GM12878 (cell line): ENCODE measurements around the gene FAAH2. TPM values are rescaled to one million over a fixed set of nuclear protein-coding genes. Genes with fewer than 3 reads are reported as not detected.

ENCODE experiments used
- ATAC-seq: fragments of 200-7000 bp; cut with Tn5 transposase; 3 replicates; pipeline ENCODE4 v1.9.1; 2020; ENCODE audit warnings: mild to moderate bottlenecking, moderate library complexity
- BruUV-seq: library from RNA; stranded (reverse); fragments of 400-500 nt; replicated peaks from 2 replicates; lab custom pipeline; 2021; lab: Mats Ljungman, UMichigan
- CTCF ChIA-PET: fragments of 300-600 bp; sonication (Branson Sonifier 250); formaldehyde crosslinking; extraction: SDS; loops from one replicate; lab custom pipeline; 2021; ENCODE audit warnings: inconsistent platforms; lab: Yijun Ruan, JAX
- POLR2A ChIA-PET: fragments of 350-600 bp; formaldehyde crosslinking; extraction: SDS; loops from one replicate; lab custom pipeline; 2021; ENCODE audit warnings: inconsistent platforms; lab: Charles Lee
- RAD21 ChIA-PET: fragments of 300-600 bp; sonication (Branson Sonifier 250); formaldehyde crosslinking; loops from one replicate; lab custom pipeline; 2023; ENCODE audit warnings: antibody characterized with exemption; ENCODE audit not compliant: unreplicated experiment; lab: Charles Lee
- SMC1A ChIA-PET: fragments of 300-600 bp; sonication (Branson Sonifier 250); formaldehyde crosslinking; loops from one replicate; lab custom pipeline; 2023; ENCODE audit not compliant: unreplicated experiment, uncharacterized antibody; lab: Charles Lee
- DNase-seq: peaks from one replicate; pipeline ENCODE4 v3.0.0-alpha.2; 2011; ENCODE audit warnings: low read depth, low spot score
- FAIRE-seq: peaks from 3 replicates; lab custom pipeline; 2011; peaks lifted over from hg19 to GRCh38; lab: Jason Lieb, UNC
- H2AFZ ChIP-seq: 2 replicates; pipeline ENCODE4 v1.6.0; 2011; ENCODE audit warnings: low read depth, low read length, control low read depth; ENCODE audit not compliant: control insufficient read depth
- H3K27ac ChIP-seq: 2 replicates; pipeline ENCODE4 v1.5.1; 2011; ENCODE audit warnings: control low read depth; ENCODE audit not compliant: control insufficient read depth, insufficient read depth
- H3K27me3 ChIP-seq, 2 experiments: replicated peaks in 1 of 2; 2 replicates each; pipeline versions ENCODE4 v1.6.0 to v1.6.1; 2011; ENCODE audit warnings: low read length in 1 of 2; ENCODE audit not compliant: control insufficient read depth in 2 of 2, insufficient read depth in 2 of 2
- H3K36me3 ChIP-seq, 2 experiments: 2 replicates each; pipeline ENCODE4 v1.5.1; 2011; ENCODE audit warnings: low read length in 1 of 2; ENCODE audit not compliant: control insufficient read depth in 2 of 2, insufficient read depth in 2 of 2
- H3K4me1 ChIP-seq: 2 replicates; pipeline ENCODE4 v1.6.1; 2011; ENCODE audit warnings: mild to moderate bottlenecking, low read length, moderate library complexity, mixed read lengths; ENCODE audit not compliant: control insufficient read depth, insufficient read depth
- H3K4me2 ChIP-seq: 2 replicates; pipeline ENCODE4 v1.6.0; 2011; ENCODE audit warnings: control low read depth; ENCODE audit not compliant: control insufficient read depth, insufficient read depth
- H3K4me3 ChIP-seq: fragments of 200-600 bp; sonication (generic); 2 replicates; pipeline ENCODE4 v1.5.1; 2016
- H3K79me2 ChIP-seq: 2 replicates; pipeline ENCODE4 v1.6.0; 2011; ENCODE audit warnings: low read length; ENCODE audit not compliant: control insufficient read depth, insufficient read depth
- H3K9ac ChIP-seq: 2 replicates; pipeline ENCODE4 v1.8.0; 2011; ENCODE audit warnings: low read length, control low read depth, mixed read lengths; ENCODE audit not compliant: control insufficient read depth, insufficient read depth
- H3K9me3 ChIP-seq: replicated peaks from 3 replicates; pipeline ENCODE4 v1.5.1; 2011; ENCODE audit warnings: mild to moderate bottlenecking, low read length; ENCODE audit not compliant: control insufficient read depth, insufficient read depth
- H4K20me1 ChIP-seq: 2 replicates; pipeline ENCODE4 v1.6.0; 2011; ENCODE audit not compliant: control insufficient read depth, insufficient read depth
- HCFC1 ChIP-seq: fragments of 150-350 bp; IDR thresholded peaks from 2 replicates; pipeline ENCODE4 v1.6.1; 2014; ENCODE audit warnings: low read length
- PAX8 ChIP-seq: fragments of 450-650 bp; IDR thresholded peaks from 2 replicates; pipeline ENCODE4 v1.6.1; 2017; ENCODE audit warnings: mild to moderate bottlenecking, moderate library complexity
- PRDM15 ChIP-seq: fragments of 450-650 bp; formaldehyde crosslinking; IDR thresholded peaks from 2 replicates; pipeline ENCODE4 v1.4.0; 2020; ENCODE audit warnings: mild to moderate bottlenecking, moderate library complexity
- TAF1 ChIP-seq: IDR thresholded peaks from 2 replicates; pipeline ENCODE4 v1.6.1; 2011; ENCODE audit warnings: mild to moderate bottlenecking, low read depth, low read length, borderline replicate concordance
- USF2 ChIP-seq: IDR thresholded peaks from 2 replicates; pipeline ENCODE4 v1.6.1; 2011; ENCODE audit warnings: low read depth, low read length, improper control_type of control experiment, borderline replicate concordance
- WGBS: methylation state at CpG from one replicate; pipeline ENCODE4 v1.1.6; 2016; ENCODE audit warnings: low lambda C conversion rate; ENCODE audit not compliant: insufficient replicate concordance, insufficient coverage; ENCODE audit errors: missing lambda C conversion rate; 5-methylcytosine and 5-hydroxymethylcytosine counted together
- in situ Hi-C: fragments of 300-500 bp; cut with MboI; formaldehyde crosslinking; loops from 9 replicates; pipeline ENCODE4 v1.14.3; 2018; ENCODE audit warnings: mixed read lengths
- intact Hi-C: fragments of 100-400 bp; cut with micrococcal nuclease; formaldehyde crosslinking; loops from one replicate; pipeline ENCODE4 v1.14.2; 2022; ENCODE audit not compliant: unreplicated experiment
- polyA plus RNA-seq, 11 experiments: library from polyadenylated mRNA; depleted of rRNA in 4 of 11; unstranded in 6 of 11; stranded (reverse) in 5 of 11; fragments of >200 nt; fragmentation: Nextera tagmentation in 4 of 11; fragmentation: Illumina TruSeq in 1 of 11; extraction: Ambion mirVana in 4 of 11; extraction: Trizol in 1 of 11; gene quantifications; 1 replicate in 1 of 11; 2 replicates in 10 of 11; pipeline versions ENCODE4 v1.2.1 to v1.2.3, GENCODE V29; 2011 to 2016; ENCODE audit warnings: inconsistent platforms in 2 of 11, missing spikeins in 2 of 11, low read depth in 1 of 11
- total RNA-seq, 4 experiments: library from RNA; depleted of rRNA in 3 of 4; stranded (reverse); fragments of >200 nt in 3 of 4; fragmentation: Illumina TruSeq in 1 of 4; extraction: Trizol in 1 of 4; gene quantifications; 2 replicates each; pipeline versions ENCODE4 v1.2.1 to v1.2.3, GENCODE V29; 2013 to 2021
- TF ChIP-seq, protein P1 (sequence below): fragments of 450-650 bp; IDR thresholded peaks from 2 replicates; pipeline ENCODE4 v1.6.1; 2018; ENCODE audit warnings: mild to moderate bottlenecking, low read depth, moderate library complexity; ENCODE audit not compliant: partially characterized antibody
- TF ChIP-seq, protein P2 (sequence below): fragments of 150-350 bp; IDR thresholded peaks from 2 replicates; pipeline ENCODE4 v1.6.1; 2016; ENCODE audit warnings: low read depth, low read length

Gene FAAH2
- total and polyA plus RNA-seq, 10 of the 15 experiments (the other 5 are each of a cell fraction or from before 2014, with no cell fraction given): 0.88 to 5.4 (median 1.5) TPM

DNA sequence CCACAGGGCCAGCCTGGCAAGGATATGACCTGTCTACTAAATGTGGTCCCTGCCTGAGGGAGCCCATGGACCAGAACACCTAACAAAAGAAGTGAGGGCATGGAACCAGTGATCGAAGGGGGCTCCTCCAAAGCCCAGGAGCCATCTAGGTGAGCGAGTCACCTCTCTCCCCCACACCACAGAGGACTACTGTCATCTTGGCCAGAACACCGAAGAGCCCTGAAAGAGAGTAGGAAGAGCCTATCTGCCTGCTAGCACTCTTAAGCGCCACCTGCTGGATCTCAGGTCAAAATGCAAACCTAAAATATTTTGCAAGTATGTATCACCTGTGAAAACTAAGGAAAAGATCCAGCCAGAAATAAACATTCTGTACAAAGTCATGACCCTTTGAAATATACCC, 167.4 kb downstream of the FAAH2 start (continued):
- TF ChIP-seq, protein P1, sequence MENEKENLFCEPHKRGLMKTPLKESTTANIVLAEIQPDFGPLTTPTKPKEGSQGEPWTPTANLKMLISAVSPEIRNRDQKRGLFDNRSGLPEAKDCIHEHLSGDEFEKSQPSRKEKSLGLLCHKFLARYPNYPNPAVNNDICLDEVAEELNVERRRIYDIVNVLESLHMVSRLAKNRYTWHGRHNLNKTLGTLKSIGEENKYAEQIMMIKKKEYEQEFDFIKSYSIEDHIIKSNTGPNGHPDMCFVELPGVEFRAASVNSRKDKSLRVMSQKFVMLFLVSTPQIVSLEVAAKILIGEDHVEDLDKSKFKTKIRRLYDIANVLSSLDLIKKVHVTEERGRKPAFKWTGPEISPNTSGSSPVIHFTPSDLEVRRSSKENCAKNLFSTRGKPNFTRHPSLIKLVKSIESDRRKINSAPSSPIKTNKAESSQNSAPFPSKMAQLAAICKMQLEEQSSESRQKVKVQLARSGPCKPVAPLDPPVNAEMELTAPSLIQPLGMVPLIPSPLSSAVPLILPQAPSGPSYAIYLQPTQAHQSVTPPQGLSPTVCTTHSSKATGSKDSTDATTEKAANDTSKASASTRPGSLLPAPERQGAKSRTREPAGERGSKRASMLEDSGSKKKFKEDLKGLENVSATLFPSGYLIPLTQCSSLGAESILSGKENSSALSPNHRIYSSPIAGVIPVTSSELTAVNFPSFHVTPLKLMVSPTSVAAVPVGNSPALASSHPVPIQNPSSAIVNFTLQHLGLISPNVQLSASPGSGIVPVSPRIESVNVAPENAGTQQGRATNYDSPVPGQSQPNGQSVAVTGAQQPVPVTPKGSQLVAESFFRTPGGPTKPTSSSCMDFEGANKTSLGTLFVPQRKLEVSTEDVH: no peak

- H2AFZ ChIP-seq: no peak overlapping the region
- BruUV-seq: no TSS peak
- H3K9ac ChIP-seq: no peak overlapping the region
- WGBS: 13% methylated on average over 6 of the region's 6 CpGs
- ChIA-PET SMC1A (no interaction called here), CTCF (no interaction called here), RAD21 (no interaction called here), POLR2A (no interaction called here)
- no peak overlapping the region for H3K4me2 ChIP-seq
- in situ Hi-C loops (no loop called here), intact Hi-C loops (no loop called here)
- no peaks in the 10 kb centered on the region for H4K20me1 ChIP-seq
- no peaks in the 10 kb centered on the region for H3K27me3 ChIP-seq
- FAIRE-seq: no peak
- H3K79me2 ChIP-seq: no peaks in the 10 kb centered on the region
- no peaks in the 10 kb centered on the region for H3K9me3 ChIP-seq
- ATAC-seq: no peak
- no peaks in the 10 kb centered on the region for H3K4me1 ChIP-seq
- no peak overlapping the region for H3K27ac ChIP-seq
- DNase-seq: no peak
- H3K36me3 ChIP-seq: no peaks in the 10 kb centered on the region
- H3K4me3 ChIP-seq: no peak overlapping the region
- no peak for TF ChIP-seq HCFC1
- TF ChIP-seq PRDM15: no peak
- TF ChIP-seq, protein P2, sequence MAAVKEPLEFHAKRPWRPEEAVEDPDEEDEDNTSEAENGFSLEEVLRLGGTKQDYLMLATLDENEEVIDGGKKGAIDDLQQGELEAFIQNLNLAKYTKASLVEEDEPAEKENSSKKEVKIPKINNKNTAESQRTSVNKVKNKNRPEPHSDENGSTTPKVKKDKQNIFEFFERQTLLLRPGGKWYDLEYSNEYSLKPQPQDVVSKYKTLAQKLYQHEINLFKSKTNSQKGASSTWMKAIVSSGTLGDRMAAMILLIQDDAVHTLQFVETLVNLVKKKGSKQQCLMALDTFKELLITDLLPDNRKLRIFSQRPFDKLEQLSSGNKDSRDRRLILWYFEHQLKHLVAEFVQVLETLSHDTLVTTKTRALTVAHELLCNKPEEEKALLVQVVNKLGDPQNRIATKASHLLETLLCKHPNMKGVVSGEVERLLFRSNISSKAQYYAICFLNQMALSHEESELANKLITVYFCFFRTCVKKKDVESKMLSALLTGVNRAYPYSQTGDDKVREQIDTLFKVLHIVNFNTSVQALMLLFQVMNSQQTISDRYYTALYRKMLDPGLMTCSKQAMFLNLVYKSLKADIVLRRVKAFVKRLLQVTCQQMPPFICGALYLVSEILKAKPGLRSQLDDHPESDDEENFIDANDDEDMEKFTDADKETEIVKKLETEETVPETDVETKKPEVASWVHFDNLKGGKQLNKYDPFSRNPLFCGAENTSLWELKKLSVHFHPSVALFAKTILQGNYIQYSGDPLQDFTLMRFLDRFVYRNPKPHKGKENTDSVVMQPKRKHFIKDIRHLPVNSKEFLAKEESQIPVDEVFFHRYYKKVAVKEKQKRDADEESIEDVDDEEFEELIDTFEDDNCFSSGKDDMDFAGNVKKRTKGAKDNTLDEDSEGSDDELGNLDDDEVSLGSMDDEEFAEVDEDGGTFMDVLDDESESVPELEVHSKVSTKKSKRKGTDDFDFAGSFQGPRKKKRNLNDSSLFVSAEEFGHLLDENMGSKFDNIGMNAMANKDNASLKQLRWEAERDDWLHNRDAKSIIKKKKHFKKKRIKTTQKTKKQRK: no peak
- TF ChIP-seq USF2: no peak
- no peak for TF ChIP-seq PAX8
- no peak for TF ChIP-seq TAF1
Measured at GRCh38 chrX:57481514-57481913, 195.0 kb downstream of the FAAH2 start.
